Hepatocyte (in vitro differentiated cells): ENCODE results near the gene ARSB. TPM values are rescaled to one million over a fixed set of nuclear protein-coding genes. Genes with fewer than 3 reads are reported as not detected.

Experiments
- DNase-seq: peaks from one replicate; pipeline ENCODE4 v3.0.0-alpha.2; 2016; ENCODE audit warnings: low spot score
- H2AFZ ChIP-seq: fragments of 200-600 bp; sonication (generic); 2 replicates; pipeline ENCODE4 v1.6.0; 2016; ENCODE audit warnings: antibody characterized with exemption, mild to moderate bottlenecking
- H3K27ac ChIP-seq: fragments of 200-600 bp; sonication (generic); 2 replicates; pipeline ENCODE4 v1.5.1; 2016; ENCODE audit warnings: mild to moderate bottlenecking
- H3K27me3 ChIP-seq: fragments of 200-600 bp; sonication (generic); 2 replicates; pipeline ENCODE4 v1.6.1; 2016
- H3K36me3 ChIP-seq: fragments of 200-600 bp; sonication (generic); replicated peaks from 2 replicates; pipeline ENCODE4 v1.5.1; 2016; ENCODE audit warnings: low read depth; ENCODE audit not compliant: insufficient read depth
- H3K4me1 ChIP-seq: fragments of 200-600 bp; sonication (generic); 2 replicates; pipeline ENCODE4 v1.5.1; 2016; ENCODE audit warnings: mild to moderate bottlenecking, moderate library complexity; ENCODE audit not compliant: insufficient read depth
- H3K4me2 ChIP-seq: fragments of 200-600 bp; sonication (generic); 2 replicates; pipeline ENCODE4 v1.6.0; 2016
- H3K4me3 ChIP-seq: fragments of 200-600 bp; sonication (generic); 2 replicates; pipeline ENCODE4 v1.5.1; 2016; ENCODE audit warnings: mild to moderate bottlenecking
- H3K79me2 ChIP-seq: fragments of 200-600 bp; sonication (generic); 2 replicates; pipeline ENCODE4 v1.6.0; 2017; ENCODE audit warnings: mild to moderate bottlenecking
- H3K9me2 ChIP-seq: fragments of 200-600 bp; sonication (generic); replicated peaks from 2 replicates; pipeline ENCODE4 v1.6.0; 2017; ENCODE audit warnings: mild to moderate bottlenecking; ENCODE audit not compliant: insufficient read depth
- H3K9me3 ChIP-seq: fragments of 200-600 bp; sonication (generic); 2 replicates; pipeline ENCODE4 v1.5.1; 2016; ENCODE audit warnings: low read depth, mild to moderate bottlenecking
- H4K20me1 ChIP-seq: fragments of 200-600 bp; sonication (generic); 2 replicates; pipeline ENCODE4 v1.6.0; 2016; ENCODE audit warnings: mild to moderate bottlenecking; ENCODE audit not compliant: insufficient read depth, poor library complexity, severe bottlenecking
- EZH2 ChIP-seq: fragments of 200-600 bp; sonication (generic); IDR thresholded peaks from 2 replicates; pipeline ENCODE4 v1.6.1; 2016; ENCODE audit warnings: antibody characterized with exemption, mild to moderate bottlenecking, borderline replicate concordance
- EZH2phosphoT487 ChIP-seq: fragments of 200-600 bp; sonication (generic); IDR thresholded peaks from one replicate; pipeline ENCODE4 v1.6.1; 2018; ENCODE audit warnings: antibody characterized with exemption, mild to moderate bottlenecking, low read depth, moderate library complexity; ENCODE audit not compliant: unreplicated experiment, severe bottlenecking
- WGBS: methylation state at CpG from one replicate; pipeline ENCODE4 v1.1.6; 2016; ENCODE audit warnings: low lambda C conversion rate; ENCODE audit errors: missing lambda C conversion rate; 5-methylcytosine and 5-hydroxymethylcytosine counted together
- polyA plus RNA-seq: library from polyadenylated mRNA; unstranded; fragments of >200 nt; fragmentation: Nextera tagmentation; extraction: Ambion mirVana; gene quantifications from 2 replicates; pipeline ENCODE4 v1.2.1, GENCODE V29; 2016
- total RNA-seq: library from RNA; depleted of rRNA; stranded (reverse); fragments of >200 nt; gene quantifications from 2 replicates; pipeline ENCODE4 v1.2.3, GENCODE V29; 2014
- TF ChIP-seq, protein P1 (sequence below): fragments of 200-600 bp; sonication (generic); IDR thresholded peaks from 2 replicates; pipeline ENCODE4 v1.5.1; 2016; ENCODE audit warnings: antibody characterized with exemption, mild to moderate bottlenecking; ENCODE audit not compliant: poor library complexity

ARSB gene
- total and polyA plus RNA-seq, 2 experiments from 2014 or later: 13.5 to 19.8 TPM

GRCh38 chr5:78930721-78931120 lies 54.4 kb downstream of the ARSB start:
- TF ChIP-seq EZH2phosphoT487: no peak
- no peaks in the 10 kb centered on the region for H3K4me1 ChIP-seq
- H3K27me3 ChIP-seq: no peaks in the 10 kb centered on the region
- peak overlapping the region; percentile 21 for H3K4me2 ChIP-seq
- DNase-seq: no peak
- H3K27ac ChIP-seq: peak overlapping the region; percentile 5
- no peak overlapping the region for H2AFZ ChIP-seq
- no peak overlapping the region for H3K4me3 ChIP-seq
- H4K20me1 ChIP-seq: no peaks in the 10 kb centered on the region
- H3K9me2 ChIP-seq: no peaks in the 10 kb centered on the region
- 49% methylated on average over 9 of the region's 9 CpGs for WGBS
- no peaks in the 10 kb centered on the region for H3K36me3 ChIP-seq
- H3K79me2 ChIP-seq: no peaks in the 10 kb centered on the region
- H3K9me3 ChIP-seq: no peaks in the 10 kb centered on the region

- H3K27ac ChIP-seq: no peak overlapping the region
- DNase-seq: no peak
- no peaks in the 10 kb centered on the region for H3K79me2 ChIP-seq
- H3K36me3 ChIP-seq: no peaks in the 10 kb centered on the region
- no peaks in the 10 kb centered on the region for H3K9me2 ChIP-seq
- H3K4me1 ChIP-seq: no peaks in the 10 kb centered on the region
- no peak overlapping the region for H2AFZ ChIP-seq
- WGBS: 90% methylated on average over 4 of the region's 4 CpGs
- no peaks in the 10 kb centered on the region for H4K20me1 ChIP-seq
- no peaks in the 10 kb centered on the region for H3K27me3 ChIP-seq
- no peak overlapping the region for H3K4me3 ChIP-seq
- no peaks in the 10 kb centered on the region for H3K9me3 ChIP-seq
- H3K4me2 ChIP-seq: no peak overlapping the region
- TF ChIP-seq EZH2 (no peak), EZH2phosphoT487 (no peak)
- TF ChIP-seq, protein P1, sequence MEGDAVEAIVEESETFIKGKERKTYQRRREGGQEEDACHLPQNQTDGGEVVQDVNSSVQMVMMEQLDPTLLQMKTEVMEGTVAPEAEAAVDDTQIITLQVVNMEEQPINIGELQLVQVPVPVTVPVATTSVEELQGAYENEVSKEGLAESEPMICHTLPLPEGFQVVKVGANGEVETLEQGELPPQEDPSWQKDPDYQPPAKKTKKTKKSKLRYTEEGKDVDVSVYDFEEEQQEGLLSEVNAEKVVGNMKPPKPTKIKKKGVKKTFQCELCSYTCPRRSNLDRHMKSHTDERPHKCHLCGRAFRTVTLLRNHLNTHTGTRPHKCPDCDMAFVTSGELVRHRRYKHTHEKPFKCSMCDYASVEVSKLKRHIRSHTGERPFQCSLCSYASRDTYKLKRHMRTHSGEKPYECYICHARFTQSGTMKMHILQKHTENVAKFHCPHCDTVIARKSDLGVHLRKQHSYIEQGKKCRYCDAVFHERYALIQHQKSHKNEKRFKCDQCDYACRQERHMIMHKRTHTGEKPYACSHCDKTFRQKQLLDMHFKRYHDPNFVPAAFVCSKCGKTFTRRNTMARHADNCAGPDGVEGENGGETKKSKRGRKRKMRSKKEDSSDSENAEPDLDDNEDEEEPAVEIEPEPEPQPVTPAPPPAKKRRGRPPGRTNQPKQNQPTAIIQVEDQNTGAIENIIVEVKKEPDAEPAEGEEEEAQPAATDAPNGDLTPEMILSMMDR: no peak
These were observed 55.3 kb downstream of the ARSB start for GRCh38 chr5:78929833-78930232.

GRCh38 chr5:78927657-78928282 lies 57.3 kb downstream of the ARSB start:
- H3K4me3 ChIP-seq: no peak overlapping the region
- no peaks in the 10 kb centered on the region for H3K27me3 ChIP-seq
- DNase-seq: peak; percentile 58
- no peaks in the 10 kb centered on the region for H3K9me3 ChIP-seq
- H3K79me2 ChIP-seq: no peaks in the 10 kb centered on the region
- TF ChIP-seq EZH2phosphoT487: no peak
- no peak for TF ChIP-seq EZH2
- TF ChIP-seq, protein P1: no peak
- peaks cover 4% of the 10 kb centered on the region for H3K4me1 ChIP-seq
- H3K9me2 ChIP-seq: no peaks in the 10 kb centered on the region
- peak overlapping the region; percentile 86 for H3K27ac ChIP-seq
- no peaks in the 10 kb centered on the region for H3K36me3 ChIP-seq
- H3K4me2 ChIP-seq: peak overlapping the region; percentile 51
- H2AFZ ChIP-seq: no peak overlapping the region
- 68% methylated on average over 3 of the region's 3 CpGs for WGBS
- H4K20me1 ChIP-seq: no peaks in the 10 kb centered on the region

DNA sequence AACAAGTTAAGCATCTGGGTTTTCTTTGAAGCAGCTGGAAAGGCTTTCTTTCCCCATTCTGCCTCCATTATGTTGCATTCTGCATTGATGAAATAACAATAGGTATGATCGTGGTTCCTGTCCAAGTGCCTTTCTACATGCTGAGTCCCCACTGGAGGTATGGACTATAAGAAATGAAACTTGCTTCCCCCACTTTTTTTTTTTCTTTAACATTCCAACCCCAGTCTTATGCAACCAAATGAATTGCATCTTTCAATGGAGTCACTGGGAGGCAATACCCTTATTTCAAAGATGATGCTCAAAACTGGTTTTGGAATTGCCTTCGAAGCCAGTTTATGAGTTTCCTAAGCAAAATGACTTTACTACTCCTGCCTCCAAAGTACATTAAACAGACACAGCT lies 58.9 kb downstream of the ARSB start:
- Histone ChIP-seq H3K9me2 (no peaks in the 10 kb centered on the region), H3K4me1 (peaks cover 4% of the 10 kb centered on the region), H2AFZ (no peak overlapping the region), H3K9me3 (no peaks in the 10 kb centered on the region), H3K36me3 (no peaks in the 10 kb centered on the region), H4K20me1 (no peaks in the 10 kb centered on the region), H3K4me3 (no peak overlapping the region), H3K4me2 (no peak overlapping the region), H3K79me2 (no peaks in the 10 kb centered on the region), H3K27ac (no peak overlapping the region), H3K27me3 (no peaks in the 10 kb centered on the region)
- no peak for DNase-seq
- 84% methylated on average over 2 of the region's 2 CpGs for WGBS
- TF ChIP-seq EZH2 (no peak), EZH2phosphoT487 (no peak)
- TF ChIP-seq, protein P1: no peak
